Adipocyte (in vitro differentiated cells): ENCODE measurements around the gene JKAMP.
"Not testable (repeated sequence)": the region's sequence is repeated elsewhere in the genome, so short reads cannot be mapped to it uniquely, and the experiment has no call there.

ENCODE experiments used
- DNase-seq: peaks from one replicate; pipeline ENCODE4 v3.0.0-alpha.2; 2015; ENCODE audit warnings: low read depth
- H3K27me3 ChIP-seq: replicated peaks from 2 replicates; pipeline ENCODE4 v1.7.0; 2013; ENCODE audit warnings: mild to moderate bottlenecking, low read length, moderate library complexity; ENCODE audit not compliant: control insufficient read depth, insufficient read depth
- H3K36me3 ChIP-seq: 2 replicates; pipeline ENCODE4 v1.7.0; 2013; ENCODE audit warnings: low read length, mild to moderate bottlenecking, moderate library complexity; ENCODE audit not compliant: control insufficient read depth, insufficient read depth, severe bottlenecking
- H3K4me1 ChIP-seq: 2 replicates; pipeline ENCODE4 v1.7.0; 2013; ENCODE audit warnings: mild to moderate bottlenecking, low read length, moderate library complexity; ENCODE audit not compliant: control insufficient read depth, insufficient read depth
- H3K4me3 ChIP-seq: 2 replicates; pipeline ENCODE4 v1.7.0; 2013; ENCODE audit warnings: mild to moderate bottlenecking, low read length, moderate library complexity
- H3K9ac ChIP-seq: 2 replicates; pipeline ENCODE4 v1.7.0; 2013; ENCODE audit warnings: mild to moderate bottlenecking, low read length, moderate library complexity
- H3K9me3 ChIP-seq: 2 replicates; pipeline ENCODE4 v1.7.0; 2013; ENCODE audit warnings: mild to moderate bottlenecking, low read length, moderate library complexity; ENCODE audit not compliant: control insufficient read depth

The JKAMP gene, protein sequence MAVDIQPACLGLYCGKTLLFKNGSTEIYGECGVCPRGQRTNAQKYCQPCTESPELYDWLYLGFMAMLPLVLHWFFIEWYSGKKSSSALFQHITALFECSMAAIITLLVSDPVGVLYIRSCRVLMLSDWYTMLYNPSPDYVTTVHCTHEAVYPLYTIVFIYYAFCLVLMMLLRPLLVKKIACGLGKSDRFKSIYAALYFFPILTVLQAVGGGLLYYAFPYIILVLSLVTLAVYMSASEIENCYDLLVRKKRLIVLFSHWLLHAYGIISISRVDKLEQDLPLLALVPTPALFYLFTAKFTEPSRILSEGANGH

DNA sequence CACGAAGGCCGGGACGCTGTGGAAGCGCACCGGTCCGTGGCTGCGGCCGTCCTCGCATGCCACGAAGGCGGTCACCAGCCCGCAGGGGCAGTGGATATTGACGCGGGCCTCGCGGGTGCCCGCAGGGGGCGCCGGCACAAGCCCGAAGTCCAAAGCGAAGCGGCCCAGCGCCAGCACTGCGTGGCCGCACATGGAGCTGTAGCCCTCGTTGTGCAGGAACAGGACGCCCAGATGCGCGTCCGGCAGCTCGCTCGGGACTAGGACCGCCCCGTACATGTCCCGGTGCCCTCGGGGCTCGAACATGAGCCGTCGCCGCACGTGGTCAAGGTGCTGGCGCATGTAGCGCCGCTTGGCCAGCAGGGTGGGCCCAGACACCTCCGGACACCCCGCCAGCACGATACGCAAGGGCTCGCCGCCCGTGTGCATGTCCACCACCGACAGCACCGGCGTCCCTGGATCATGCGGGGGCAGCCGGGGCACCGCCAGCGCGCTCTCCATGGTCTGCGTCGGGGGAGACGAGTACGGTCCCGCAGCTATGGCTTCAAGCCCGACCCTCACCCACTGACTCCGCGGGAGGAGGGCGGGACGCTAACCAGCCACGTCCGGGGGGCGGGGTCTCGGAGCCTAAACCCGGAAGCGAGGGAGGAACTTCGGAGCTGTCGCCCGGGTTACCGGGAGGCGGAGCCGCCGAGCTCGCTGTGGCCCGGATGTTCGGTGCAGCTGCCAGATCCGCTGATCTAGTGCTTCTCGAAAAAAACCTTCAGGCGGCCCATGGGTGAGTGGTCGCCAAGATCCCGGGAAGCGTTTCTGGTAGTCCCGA, at the start of gene JKAMP, which contains the start of gene L3HYPDH:
TSS of gene JKAMP (plus strand) at position 699 of the 820 bp plus-strand sequence. CDS start at position 772, 73 bp downstream.
TSS of gene L3HYPDH (minus strand) at position 590 of the 820 bp plus-strand sequence. CDS start at position 498, 92 bp downstream.
- Histone ChIP-seq H3K27me3 (no peaks in the 10 kb centered on the region), H3K36me3 (peaks cover 18% of the 10 kb centered on the region), H3K9me3 (no peaks in the 10 kb centered on the region), H3K4me3 (peak within 1 kb of the TSS; percentile 88), H3K9ac (peak within 1 kb of the TSS; percentile 91), H3K4me1 (peaks cover 55% of the 10 kb centered on the region)
- peak; percentile 99 for DNase-seq

DNA sequence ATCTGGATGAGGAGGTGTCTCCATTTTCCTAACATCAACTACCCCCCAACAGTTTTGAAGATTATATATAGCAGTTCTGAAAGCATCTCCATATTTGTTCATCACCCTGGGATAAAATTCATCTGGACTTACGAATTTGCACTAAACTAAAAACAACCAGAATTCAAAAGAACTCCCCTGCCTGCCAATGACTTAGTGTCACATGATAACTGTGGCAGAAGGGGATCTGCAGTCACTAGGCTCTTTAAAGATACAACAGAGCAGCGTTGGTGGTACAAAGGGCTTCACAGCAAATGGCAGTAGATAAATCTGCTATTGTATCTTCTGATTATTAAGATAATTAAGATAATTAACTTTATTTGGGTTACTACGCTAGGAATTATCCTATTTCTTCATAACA, 49.2 kb upstream of the JKAMP start:
- no peaks in the 10 kb centered on the region for H3K9me3 ChIP-seq
- no peaks in the 10 kb centered on the region for H3K27me3 ChIP-seq
- DNase-seq: no peak
- no peak overlapping the region for H3K4me3 ChIP-seq
- peaks cover 27% of the 10 kb centered on the region for H3K4me1 ChIP-seq
- H3K36me3 ChIP-seq: no peaks in the 10 kb centered on the region
- no peak overlapping the region for H3K9ac ChIP-seq

DNA sequence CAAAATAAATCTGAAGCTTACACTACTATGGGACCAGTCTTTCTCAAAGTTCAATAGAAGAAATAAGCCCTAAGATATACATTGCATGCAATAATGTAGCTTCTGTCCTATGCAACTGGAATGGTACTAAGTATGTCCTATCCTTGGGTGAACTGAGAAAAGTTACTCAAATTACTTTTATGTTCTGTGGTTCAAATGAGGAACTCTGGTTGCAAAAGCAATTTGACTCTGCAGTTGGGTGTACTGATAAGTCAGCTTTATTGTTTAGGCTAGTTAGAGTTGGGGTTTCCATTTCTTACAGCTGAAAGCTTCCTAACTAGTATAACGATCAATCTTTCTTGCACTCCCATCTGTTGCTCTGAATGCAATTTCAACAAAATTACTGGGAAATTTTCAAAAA, 48.3 kb upstream of the JKAMP start:
- Histone ChIP-seq H3K4me3 (no peak overlapping the region), H3K27me3 (no peaks in the 10 kb centered on the region), H3K9ac (no peak overlapping the region), H3K36me3 (no peaks in the 10 kb centered on the region), H3K4me1 (peaks cover 34% of the 10 kb centered on the region), H3K9me3 (no peaks in the 10 kb centered on the region)
- DNase-seq: no peak

DNA sequence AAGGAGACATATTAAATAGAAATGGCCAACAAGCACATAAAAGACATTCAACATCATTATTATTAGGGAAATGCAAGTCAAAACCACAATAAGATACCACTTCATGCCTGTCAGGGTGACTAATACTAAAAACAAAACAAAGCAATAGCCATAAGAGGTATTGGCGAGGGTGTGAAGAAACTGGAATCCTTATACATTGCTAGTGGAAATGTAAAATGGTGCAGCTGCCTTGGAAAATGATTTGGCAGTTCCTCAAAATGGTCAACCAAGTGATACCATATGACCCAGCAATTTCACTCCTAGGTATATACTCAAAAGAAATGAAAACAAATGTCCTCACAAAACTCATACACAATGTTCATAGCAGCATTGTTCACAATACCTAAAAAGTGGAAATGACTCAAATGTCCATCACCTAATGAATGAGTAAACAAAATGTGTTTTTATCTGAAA, 46.1 kb upstream of the JKAMP start:
- Histone ChIP-seq H3K36me3 (no peaks in the 10 kb centered on the region), H3K9me3 (no peaks in the 10 kb centered on the region), H3K4me1 (peaks cover 34% of the 10 kb centered on the region), H3K4me3 (peak overlapping the region; percentile 36), H3K27me3 (no peaks in the 10 kb centered on the region), H3K9ac (peak overlapping the region; percentile 67)
- DNase-seq: peak; percentile 40

DNA sequence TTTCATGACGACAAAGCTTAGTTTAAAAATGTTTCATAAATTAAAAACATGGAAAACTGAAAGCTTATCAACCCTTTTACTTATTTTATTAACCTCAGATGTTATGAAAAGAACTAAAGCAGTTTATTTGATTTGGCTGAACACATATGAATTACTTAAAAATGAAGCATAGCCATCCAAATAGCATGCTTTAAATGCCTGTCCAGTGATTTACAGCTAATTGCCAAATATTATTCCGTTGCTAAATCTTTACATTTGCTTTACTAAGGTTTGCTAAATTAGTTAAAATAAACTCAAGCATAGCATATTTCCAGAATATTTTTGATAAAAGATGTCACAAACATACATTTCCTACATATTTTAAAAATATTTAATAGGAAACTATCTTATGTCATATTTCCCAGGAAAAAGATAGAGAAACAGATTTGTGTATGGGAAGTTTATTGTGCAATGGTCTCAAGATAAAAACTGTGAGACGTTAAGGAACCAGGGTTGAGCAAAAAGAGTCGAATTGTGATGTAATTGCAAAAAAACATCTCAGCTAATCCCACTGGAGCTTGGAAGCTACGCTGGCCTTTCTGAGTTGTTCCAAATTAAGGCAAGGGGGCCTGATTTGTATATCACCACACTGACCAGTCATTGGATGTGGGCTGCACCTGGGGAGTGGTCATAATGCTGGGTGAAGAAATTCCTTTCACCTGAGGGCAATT, 44.9 kb upstream of the JKAMP start:
- Histone ChIP-seq H3K4me3 (peak overlapping the region; percentile 36), H3K4me1 (peaks cover 34% of the 10 kb centered on the region), H3K36me3 (no peaks in the 10 kb centered on the region), H3K9me3 (no peaks in the 10 kb centered on the region), H3K27me3 (no peaks in the 10 kb centered on the region), H3K9ac (peak overlapping the region; percentile 67)
- DNase-seq: peak; percentile 86

DNA sequence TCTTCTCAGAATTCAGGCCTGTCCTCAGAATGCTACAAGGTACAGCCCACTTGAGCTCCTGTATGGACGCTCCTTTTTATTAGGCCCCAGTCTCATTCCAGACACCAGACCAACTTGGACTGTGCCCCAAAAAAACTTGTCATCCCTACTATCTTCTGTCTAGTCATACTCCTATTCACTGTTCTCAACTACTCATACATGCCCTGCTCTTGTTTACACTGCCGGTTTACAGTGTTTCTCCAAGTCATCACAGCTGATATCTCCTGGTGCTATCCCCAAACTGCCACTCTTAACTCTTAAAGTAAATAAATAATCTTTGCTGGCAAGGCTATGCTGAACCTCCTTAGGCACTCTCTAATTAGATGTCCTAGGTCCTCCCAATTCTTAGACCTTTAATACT, 35.6 kb upstream of the JKAMP start:
- H3K4me1 ChIP-seq: not testable (repeated sequence)

DNA sequence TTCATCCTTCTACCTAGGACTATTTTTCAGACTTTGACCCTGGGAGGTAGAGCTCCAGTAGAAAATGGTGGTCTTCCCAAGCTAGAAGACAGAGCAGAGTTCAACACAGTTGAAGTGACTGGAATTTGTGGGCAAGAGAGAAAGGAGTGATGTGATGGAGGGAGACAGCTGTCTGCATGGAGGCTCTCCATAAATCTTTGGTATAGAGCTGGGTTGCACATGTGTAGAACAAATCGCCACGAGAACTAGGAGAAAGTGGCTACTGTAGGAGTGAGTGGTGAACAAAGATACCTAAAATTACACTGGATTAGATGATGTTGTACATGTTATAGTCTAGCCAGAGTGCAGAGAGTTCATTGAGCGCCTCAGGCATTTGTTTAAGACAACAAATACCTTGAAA, 33.6 kb upstream of the JKAMP start:
- no peak for DNase-seq
- Histone ChIP-seq H3K36me3 (no peaks in the 10 kb centered on the region), H3K27me3 (no peaks in the 10 kb centered on the region), H3K4me3 (no peak overlapping the region), H3K9ac (no peak overlapping the region), H3K4me1 (peaks cover 19% of the 10 kb centered on the region), H3K9me3 (no peaks in the 10 kb centered on the region)

More for the DNA sequence above, 35.6 kb upstream of the JKAMP start:
- H3K27me3 ChIP-seq, H3K9ac ChIP-seq, DNase-seq, H3K36me3 ChIP-seq, H3K9me3 ChIP-seq, H3K4me3 ChIP-seq: not testable (repeated sequence)

DNA sequence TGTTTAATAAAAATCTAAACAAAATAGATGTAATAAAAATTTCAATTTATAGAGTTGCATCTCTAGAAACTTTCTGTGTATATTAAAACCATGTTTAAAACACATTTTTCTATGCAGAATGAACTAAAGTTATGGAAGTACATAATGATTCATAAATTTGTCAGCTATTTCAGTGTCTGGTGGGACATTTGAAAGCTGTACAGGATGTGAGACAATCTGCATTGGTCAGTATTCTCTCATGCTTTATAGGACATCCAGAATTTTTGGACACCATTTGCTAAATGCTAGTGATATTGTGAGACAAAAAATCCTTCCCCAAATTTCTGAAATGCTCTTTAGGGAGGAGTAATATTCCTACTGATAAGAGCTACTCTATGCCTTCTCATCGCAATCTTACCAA, 32.5 kb upstream of the JKAMP start:
- peaks cover 7% of the 10 kb centered on the region for H3K36me3 ChIP-seq
- no peak overlapping the region for H3K4me3 ChIP-seq
- no peak for DNase-seq
- peaks cover 22% of the 10 kb centered on the region for H3K4me1 ChIP-seq
- H3K27me3 ChIP-seq: no peaks in the 10 kb centered on the region
- H3K9me3 ChIP-seq: peaks cover 2% of the 10 kb centered on the region
- H3K9ac ChIP-seq: no peak overlapping the region

DNA sequence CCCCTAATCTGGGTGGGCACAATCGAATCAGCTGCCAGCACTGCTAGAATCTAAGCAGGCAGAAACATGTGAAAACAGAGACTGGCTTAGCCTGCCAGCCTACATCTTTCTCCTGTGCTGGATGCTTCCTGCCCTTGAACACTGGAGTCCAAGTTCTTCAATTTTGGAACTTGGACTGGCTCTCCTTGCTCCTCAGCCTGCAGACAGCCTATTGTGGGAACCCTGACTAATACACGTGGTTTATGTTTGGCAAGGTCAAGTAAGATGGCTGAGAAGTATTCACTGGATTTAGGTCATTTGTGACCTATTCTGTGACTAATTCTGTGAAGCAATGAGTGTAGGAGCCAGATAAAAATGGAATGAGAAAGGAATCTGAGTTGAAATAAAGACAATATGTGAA, 30.2 kb upstream of the JKAMP start:
- Histone ChIP-seq H3K4me3 (peak overlapping the region; percentile 51), H3K4me1 (peaks cover 22% of the 10 kb centered on the region), H3K27me3 (no peaks in the 10 kb centered on the region), H3K36me3 (peaks cover 25% of the 10 kb centered on the region), H3K9ac (peak overlapping the region; percentile 58), H3K9me3 (peaks cover 4% of the 10 kb centered on the region)
- DNase-seq: peak; percentile 92

DNA sequence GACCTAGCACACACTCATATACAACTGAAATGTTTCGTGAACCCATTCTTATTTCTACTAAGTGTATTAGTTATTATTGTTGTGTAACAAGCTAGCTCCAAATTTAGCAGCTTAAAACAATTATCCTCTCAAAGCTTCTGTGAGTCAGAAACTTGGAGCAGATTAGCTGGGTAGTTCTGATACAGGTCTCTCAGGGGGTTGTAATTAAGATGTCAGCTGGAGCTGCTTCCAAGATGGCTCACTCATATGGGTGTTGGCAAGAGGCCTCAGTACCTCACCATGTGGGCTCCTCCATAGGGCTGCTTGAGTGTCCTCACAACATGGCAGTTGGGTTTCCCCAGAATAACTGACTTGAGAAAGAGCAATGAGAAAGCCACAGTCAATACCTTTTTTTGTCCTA, 28.9 kb upstream of the JKAMP start:
- DNase-seq: peak; percentile 37
- peak overlapping the region; percentile 34 for H3K4me3 ChIP-seq
- H3K9me3 ChIP-seq: peaks cover 4% of the 10 kb centered on the region
- H3K27me3 ChIP-seq: no peaks in the 10 kb centered on the region
- H3K36me3 ChIP-seq: peaks cover 33% of the 10 kb centered on the region
- peaks cover 22% of the 10 kb centered on the region for H3K4me1 ChIP-seq
- no peak overlapping the region for H3K9ac ChIP-seq

DNA sequence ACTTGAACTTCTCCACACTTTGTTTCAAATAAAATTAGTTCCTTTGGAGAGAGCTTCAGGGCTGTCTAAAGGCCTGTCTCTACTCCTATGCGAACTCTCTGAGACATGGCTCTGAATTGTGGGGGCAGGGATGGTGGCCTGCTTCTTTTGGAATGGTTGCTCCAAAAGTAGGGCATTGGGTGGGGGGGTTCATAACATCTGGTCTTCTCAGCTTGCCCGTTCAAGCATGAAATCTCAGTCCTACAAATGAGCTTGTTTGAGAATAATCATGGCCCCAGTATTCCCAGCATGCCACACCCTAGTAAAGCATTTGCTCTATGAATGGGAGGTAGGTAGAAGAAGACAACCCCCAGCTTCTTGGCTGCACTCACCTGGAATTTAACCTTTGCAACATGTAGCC, 25.8 kb upstream of the JKAMP start:
- no peak overlapping the region for H3K9ac ChIP-seq
- H3K36me3 ChIP-seq: peaks cover 40% of the 10 kb centered on the region
- no peak for DNase-seq
- H3K4me1 ChIP-seq: peaks cover 22% of the 10 kb centered on the region
- no peaks in the 10 kb centered on the region for H3K27me3 ChIP-seq
- peaks cover 4% of the 10 kb centered on the region for H3K9me3 ChIP-seq
- H3K4me3 ChIP-seq: no peak overlapping the region
